ENCODE results near the gene KCNJ11.
"Not testable (repeated sequence)": the region's sequence is repeated elsewhere in the genome, so short reads cannot be mapped to it uniquely, and the experiment has no call there.

Gene KCNJ11

DNA sequence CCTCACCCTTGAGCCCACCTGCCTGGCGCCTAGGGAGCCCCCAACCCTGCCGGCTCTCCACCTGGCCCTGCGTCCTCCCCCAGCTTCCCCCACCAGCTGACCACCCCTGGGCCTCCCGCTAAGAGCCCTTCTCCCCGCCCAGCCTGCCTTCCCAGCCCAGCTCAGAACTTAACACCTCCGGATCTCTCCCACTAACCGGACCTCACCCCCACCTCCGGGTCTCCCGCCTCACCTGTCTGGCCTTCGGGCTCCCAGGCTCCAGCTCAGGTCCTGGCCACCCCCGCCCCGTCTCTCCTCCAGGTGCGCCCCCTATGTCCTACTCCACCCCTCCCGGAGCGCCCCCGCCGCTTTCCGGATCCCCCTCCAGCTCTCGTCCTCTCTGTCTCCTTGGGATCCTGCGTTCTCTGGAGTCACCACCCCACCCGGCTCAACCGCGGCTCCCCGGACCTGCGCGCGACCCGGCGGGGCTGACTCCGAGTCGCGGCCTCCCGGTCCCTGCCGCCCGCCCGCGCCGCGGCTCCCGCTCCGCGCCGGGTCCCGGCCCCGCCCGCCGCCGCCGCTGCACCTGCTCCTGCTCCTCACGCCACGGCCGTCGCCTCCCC lies at the start of gene KCNJ11:
KCNJ11 (minus strand) TSS at position 51 of the 602 bp plus-strand sequence. CDS start 568 bp downstream, outside the sequence.
- no peak for DNase-seq

- DNase-seq, result no peak
These were observed 48.9 kb upstream of the KCNJ11 start for GRCh38 chr11:17437366-17437765.

GRCh38 chr11:17434108-17434507 lies 45.6 kb upstream of the KCNJ11 start:
- no peak for DNase-seq

DNA sequence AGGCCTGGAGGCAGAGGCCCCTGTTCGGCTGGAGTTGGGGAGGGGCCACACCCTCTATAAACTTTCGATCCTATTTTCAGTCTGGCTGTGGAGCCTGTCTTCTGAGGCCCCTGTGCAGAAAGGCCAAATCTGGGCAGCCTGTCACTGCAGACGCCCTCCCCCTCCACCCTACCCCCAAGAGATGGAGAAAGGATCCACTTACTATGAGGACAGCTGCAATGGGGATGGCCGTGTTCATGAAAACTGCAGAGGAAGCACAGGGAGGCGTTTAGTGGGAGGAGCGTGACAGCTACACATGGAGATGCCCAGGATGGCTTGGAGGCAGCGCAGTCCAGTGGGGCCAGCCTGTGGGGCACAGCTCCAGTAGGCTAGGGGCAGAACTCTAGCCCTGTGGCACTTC lies 43.5 kb upstream of the KCNJ11 start:
- DNase-seq, result no peak

GRCh38 chr11:17431139-17431538 lies 42.7 kb upstream of the KCNJ11 start:
- no peak for DNase-seq

- DNase-seq, result no peak
These were observed 42.2 kb upstream of the KCNJ11 start for GRCh38 chr11:17430616-17431015.

DNA sequence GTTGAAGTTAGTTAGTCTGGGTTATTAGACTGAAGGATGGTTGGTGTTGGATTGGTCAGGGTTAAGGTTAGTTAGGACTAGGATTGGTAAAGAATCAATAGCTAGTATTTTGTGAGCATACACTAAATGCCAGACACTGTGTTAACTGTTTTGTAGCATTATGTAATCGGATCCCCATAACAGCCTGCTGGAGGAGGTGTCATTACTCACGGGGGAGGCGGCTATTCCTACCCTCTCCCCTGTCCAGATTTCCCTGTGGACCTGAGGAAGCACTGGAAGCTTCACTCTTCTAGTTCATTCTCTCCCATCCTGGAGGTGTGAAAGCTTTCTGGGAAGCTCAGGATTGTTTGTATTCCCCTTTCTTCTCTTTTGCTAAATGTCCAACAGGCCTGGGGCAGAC lies 40.5 kb upstream of the KCNJ11 start:
- no peak for DNase-seq

DNA sequence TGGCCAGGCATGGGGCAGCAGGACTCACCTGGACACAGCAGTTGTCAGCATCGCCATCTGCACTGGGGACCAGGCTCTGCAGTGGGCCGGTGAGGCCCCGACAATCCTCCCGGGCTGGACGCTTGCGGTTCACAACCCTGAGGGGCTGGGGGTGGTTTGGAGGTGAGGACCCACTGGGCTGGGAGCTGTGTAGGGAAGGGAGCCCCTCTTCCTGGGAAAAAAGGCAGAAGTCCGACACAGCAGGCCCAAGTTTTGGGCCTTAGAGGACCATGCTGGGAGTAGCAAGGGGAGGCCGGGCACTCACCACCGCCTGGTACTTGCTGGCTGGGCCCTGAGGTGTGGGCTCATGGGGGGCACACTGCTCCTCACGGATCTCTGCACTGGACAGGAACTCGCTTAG lies 39.8 kb upstream of the KCNJ11 start:
- no peak for DNase-seq

DNA sequence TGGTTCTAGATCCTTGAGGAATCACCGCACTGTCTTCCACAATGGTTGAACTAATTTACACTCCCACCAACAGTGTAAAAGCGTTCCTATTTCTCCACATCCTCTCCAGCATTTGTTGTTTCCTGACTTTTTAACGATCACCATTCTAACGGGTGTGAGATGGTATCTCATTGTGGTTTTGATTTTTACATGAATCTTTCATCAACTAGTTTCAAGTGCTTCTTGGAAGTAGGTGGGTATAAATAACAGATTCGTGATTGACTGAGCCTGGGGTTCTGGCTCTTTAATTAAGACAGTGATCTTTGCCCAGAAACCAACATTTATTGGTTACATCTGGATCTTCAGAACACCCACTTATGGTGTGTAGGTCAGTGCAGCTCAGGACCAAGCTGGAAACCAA lies 37.8 kb upstream of the KCNJ11 start:
- not testable (repeated sequence) for DNase-seq

- no peak for DNase-seq
These were observed 35.3 kb upstream of the KCNJ11 start for GRCh38 chr11:17423533-17424310.

DNA sequence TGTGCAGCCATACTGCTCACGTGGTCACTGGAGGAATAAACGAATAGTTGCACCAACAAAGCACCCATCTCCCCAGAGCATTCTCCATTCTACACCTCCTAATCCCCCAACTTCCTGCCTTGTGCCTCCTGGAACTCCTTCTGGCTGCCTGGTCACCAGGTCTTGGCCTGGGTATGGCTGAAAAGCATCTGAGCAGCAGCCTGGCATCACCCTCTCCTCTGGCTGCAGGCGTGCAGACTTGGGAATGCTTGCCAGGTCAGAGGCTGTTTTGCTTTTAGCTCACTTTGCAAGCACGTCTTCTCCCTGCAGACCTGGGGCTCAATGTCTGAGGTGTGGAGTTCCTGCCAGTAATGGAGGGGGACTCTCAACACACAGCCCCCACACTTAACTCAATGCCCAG lies 33.3 kb upstream of the KCNJ11 start:
- no peak for DNase-seq

GRCh38 chr11:17418444-17419081 lies 30.1 kb upstream of the KCNJ11 start:
- no peak for DNase-seq

- DNase-seq, result no peak
These were observed 28.0 kb upstream of the KCNJ11 start for GRCh38 chr11:17416492-17416891.

DNA sequence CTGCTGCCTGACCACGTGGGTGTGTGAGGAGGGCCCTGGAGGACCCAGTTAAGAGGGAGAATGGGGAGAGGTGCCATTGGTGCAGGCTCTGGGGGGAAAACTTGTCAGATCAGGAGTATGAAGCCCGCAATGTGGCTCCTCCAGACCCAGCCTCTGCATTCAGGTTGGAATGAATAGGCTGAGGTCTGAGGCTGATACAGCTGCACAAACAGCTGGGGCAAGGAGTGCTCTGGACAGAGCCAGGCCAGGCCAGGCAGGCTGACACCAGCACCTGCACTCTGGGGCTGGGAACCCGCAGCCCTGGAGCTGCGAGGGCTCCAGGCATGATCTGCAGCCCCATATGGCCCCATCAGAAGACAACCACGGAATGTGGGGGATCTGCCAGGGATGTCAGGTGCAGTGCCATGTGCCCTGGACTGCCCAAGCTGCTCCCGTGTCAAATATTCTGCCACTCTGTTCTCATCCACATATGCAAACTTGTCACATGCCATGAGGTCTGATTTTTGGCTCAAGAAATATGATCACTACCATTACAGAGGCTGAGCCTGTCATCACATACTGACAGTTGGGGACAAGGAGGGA lies 27.2 kb upstream of the KCNJ11 start:
- DNase-seq, result no peak

GRCh38 chr11:17414992-17415391 lies 26.5 kb upstream of the KCNJ11 start:
- DNase-seq, result no peak

DNA sequence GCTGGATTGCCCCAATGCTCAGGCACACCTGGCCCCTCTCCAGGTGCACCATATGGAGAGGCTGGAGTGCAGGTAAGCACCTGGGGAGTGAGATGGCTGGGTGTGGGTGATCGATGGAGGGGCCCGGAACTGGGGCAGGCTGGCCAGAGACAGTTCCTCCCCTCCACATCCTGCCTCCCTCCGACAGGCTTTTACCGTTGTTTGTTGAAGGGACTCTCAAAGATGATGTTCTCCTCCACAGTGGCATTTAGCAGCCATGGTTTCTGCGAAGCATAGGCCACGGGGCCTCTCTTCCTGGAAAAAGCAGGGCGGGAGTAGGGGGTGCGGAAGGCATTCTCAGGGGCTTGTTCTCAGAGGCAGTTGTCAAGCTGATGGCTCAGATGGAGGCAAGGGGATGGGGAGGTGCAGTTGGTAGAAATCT lies 25.9 kb upstream of the KCNJ11 start:
- DNase-seq, result no peak

DNA sequence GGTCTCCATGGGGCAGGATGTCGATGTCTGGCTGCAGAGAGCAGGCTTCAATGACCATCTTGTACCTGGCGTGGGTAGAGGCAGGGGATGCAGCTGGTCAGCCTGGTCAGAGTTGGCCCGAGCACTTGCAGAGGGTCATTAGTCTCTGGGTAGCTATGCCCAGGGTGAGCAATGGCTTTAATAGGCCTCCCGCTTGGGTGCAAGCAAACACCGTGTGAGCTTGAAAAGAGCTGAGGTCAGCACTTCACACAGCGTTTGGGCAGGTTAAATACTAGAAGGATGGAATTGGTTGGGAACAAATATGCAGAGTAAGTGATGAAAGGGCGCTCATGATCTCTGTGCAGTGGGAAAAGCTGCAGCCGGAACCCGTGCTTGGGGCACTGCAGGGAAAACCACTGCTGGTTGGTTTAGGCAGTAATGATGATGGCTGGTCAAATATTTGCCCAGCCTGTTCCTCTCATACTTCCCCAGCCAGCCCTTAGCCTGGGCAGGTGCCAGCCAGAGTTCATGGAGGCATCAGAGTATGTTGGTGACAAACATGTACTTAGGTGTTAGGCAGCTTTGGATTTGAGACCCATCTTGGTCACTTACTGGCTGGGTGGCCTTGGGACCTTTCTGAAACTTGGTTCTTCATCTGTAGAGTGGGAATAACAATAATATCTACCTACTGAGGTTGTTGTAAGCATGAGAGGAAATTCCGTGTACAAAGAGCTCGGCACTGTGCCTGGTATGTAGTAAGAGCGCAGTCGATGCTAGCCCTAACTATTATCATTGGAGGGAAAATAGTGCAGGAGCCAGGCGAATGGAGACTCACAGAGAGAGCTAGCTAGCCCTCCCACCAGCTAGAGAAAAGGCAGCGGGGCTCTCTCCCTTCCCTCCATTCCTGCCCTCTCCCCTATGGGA lies 25.2 kb upstream of the KCNJ11 start:
- no peak for DNase-seq

DNA sequence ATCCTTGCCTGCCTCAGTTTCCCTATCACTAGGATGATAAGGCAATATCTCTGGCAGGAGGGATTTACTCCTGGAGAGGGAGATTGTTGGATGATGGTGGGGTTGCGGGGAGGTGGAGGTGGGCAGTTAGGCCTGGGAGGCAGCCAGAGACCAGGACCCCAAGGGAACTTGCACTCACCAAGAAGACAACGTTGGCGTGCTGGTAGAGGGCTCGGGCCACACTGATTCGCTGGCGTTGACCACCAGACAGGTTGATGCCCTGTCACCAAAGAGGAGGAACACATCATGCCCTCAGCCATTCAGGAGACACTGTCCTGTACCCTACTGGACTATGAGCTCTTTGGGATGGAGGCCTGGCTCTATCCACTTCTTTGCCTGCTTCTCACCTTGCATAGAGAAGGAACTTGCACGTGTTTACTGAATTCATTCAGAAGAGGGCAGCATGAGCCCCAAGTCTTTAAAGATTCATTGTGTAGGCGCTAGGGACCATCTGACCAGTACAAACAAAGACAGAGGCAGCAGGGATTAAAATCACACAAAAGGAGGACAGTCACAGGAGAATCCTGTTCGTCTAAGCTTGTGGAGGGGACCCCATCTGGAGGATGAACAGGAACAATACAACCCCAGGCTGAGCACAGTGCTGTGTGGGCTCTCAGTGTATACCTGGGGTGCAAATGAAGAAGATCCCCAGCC lies 24.2 kb upstream of the KCNJ11 start:
- DNase-seq, result no peak

DNA sequence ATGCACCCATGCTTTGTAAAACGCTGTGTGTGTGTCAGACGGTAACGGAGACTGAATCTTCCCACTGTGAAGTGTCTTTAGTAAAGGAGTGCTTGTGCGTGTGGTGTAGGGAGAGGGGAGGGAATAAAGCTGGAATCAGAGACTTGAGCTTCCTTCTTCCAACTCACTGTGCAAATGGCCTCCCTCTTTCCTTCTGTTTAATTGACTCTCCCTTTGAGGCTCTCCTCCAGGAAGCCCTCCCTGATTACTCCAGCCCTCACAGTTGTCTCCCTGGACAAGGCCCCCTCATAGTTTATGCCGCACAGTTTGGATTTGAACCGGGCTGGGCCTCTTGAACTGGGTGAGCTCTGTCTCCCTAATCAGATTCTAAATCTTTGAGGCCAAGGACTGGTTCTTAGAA lies 23.0 kb upstream of the KCNJ11 start:
- no peak for DNase-seq

- DNase-seq, result no peak
These were observed 22.3 kb upstream of the KCNJ11 start for GRCh38 chr11:17410606-17411379.

- DNase-seq, result no peak
These were observed 20.2 kb upstream of the KCNJ11 start for GRCh38 chr11:17408641-17409040.

All from NCI-H2227 treated with DMSO at 0.1 percent for 48 hours (cell line).